Cortex of kidney (tissue), 1 donor: ENCODE measurements around the gene SMCO2.
A peak's percentile ranks its signal among the peaks of the same experiment; 100 is the strongest.

Source experiments
- DNase-seq: peaks from one replicate; lab custom pipeline; 2025; lab: John Stamatoyannopoulos, UW

Gene SMCO2

DNA sequence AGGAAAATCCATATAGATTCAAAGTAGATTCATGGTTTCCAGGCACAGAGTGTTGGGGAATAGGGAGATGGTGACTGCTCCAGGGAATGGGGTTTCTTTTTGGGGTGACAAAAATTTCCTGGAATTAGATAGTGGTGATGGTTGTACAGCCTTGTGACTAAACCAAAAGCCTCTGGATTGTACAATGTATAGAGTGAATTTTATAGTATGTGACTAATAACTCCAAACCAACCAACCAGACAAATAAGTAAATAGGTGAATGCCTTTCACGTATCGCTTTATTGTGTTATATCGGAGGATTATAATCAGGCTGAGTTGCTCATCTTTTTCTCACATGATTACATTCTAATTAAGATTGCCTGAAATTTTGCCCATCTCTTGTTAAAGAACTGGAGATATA lies 52.8 kb downstream of the SMCO2 start:
- no peak for DNase-seq

DNA sequence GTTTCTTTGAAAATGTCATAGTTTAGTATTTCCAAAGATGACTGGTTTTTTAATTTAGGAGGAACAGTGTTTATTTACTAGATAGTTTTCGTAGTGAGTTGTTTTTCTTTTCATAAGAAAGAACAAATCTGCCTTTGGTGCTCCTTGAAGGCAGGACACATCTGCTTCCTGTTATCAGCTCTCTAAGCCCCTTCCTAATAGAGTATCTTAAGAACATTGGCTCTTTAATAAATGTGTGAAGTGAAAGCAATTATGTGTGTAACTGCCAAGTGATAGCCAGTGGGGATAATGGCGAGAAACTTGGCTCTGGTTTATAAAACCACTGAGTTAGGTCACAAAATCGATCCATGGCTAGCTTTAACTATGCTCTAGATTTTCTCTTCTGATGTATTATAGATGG lies 54.0 kb downstream of the SMCO2 start:
- DNase-seq, result no peak

DNA sequence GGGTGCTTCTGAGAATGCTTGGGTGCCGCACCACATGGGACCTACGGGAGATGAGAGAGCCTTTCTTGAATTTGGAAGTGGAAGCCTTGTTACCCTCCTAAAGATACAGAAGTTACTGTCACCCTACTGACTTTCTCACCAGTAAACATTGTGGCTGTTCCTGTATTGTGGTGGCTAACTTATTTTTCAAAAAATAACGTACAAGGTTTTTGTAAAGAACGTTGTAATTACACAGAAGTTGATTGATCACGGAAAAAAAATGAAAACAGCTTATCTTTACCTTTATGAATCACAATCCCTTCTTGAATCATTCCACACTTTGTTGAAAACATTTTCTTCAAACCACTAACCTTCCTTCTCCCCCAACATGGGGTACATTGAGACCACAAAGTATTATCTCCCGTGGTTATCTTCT lies 55.5 kb downstream of the SMCO2 start:
- no peak for DNase-seq

DNA sequence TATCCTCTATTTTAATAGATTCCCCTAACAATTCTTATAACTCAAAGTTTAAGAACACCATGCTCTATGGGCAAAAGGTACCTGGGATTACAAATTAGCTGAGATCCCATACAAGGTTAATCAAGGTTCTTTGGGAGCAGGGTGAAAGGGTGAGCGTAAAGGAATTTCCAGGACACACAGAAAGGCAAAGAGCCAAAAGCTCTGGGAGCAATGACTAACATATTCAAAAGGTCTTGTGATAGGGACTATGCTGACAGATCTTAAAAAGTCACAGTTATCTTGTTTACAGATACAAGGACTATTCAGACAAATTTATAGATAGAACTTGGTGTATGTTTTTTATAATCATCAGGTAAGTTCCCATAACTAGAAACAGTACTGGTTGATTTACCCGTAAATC lies 58.0 kb downstream of the SMCO2 start:
- DNase-seq, result no peak

DNA sequence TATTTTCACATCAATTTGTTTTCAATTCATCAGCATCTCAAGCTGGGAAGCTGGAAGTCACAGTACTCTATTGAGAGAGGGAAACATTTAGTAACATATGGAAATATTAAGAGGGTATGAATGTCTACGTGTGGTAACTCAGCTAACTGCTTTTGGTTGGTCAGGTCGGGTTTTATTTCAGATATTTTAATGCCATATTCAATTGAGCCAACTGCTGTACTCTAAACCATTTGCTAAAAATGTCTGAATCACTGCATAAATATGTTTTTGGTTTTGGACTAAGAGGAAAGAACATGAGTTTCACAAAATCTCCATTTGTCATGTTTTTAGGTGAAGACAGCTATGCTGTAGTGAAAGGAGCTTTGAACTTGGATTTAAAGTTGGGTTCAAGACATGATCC lies 58.6 kb downstream of the SMCO2 start:
- DNase-seq, result no peak

DNA sequence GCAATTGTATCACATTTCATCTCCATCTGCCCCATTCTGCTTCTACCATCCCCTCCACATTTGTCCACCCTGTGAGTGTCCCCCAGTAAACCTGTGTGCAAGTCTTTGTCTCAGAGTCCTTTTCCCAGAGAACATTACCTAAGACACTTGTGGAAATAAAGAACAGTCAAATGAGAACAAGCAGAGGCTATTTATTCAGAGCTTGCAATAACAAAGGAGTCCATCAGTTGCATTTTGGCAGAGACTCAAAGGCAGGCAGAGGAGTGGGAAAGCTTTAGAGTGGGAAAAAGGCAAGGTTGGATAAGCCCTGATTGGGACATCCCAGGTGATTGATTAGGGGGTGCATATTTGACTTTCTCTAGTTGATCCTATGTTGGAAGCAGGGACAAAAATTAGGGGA lies 59.2 kb downstream of the SMCO2 start:
- no peak for DNase-seq

DNA sequence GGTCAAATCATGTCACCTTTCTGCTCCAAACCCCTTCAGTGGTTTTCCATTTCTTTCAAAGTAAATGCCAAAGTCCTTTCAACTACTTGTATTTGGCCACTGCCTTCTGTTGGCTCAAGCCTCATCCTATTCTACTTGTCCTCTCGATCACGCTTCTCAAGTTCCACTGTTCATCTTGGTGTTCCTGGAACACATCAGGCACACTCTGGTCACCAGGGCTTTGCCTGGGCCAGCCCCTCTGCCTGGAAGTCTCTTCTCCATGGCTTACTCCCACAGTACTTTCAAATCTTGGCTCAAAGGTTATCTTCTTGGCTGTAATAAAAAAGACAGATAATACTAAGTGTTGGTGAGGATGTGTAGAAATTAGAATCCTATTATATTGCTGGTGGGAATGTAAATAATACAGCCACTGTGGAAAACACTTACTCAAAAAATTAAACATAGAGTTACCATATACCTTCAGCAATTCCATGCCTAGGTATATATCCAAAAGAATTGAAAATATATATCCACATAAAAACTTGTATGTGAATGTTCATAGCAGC lies 60.2 kb downstream of the SMCO2 start:
- no peak for DNase-seq

DNA sequence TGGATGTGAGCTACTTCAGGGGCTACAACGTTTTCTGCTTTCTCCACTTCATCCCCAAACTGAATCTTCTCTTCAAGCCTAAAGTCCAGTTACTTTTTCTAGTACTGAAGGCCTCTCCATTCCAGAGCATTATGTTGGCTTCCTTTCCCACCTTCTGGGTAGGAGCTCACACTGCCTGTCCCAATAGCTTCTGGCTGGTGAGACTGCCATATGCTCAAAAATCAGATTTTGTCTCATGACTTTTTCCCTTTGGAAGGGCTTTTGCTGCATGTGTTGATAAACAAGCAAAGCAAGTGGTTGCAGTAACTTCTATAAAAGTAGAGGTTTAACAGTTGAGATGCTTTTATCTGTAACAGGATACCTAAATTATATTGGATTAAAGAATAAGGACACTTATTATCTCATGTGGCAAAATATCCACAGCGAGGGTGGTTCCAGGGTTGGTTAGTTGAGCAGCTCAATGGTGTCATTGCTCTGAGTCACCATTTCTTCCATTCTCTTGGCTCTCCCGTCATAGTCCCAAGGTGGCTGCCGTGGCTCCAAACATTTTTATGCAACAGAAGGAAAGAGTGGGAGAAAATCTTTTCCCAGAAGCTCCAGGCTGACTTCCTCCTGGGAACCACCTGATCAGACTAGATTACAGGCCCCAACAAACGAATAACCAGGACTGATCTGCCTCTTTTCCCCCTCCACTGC lies 62.3 kb downstream of the SMCO2 start:
- no peak for DNase-seq

DNA sequence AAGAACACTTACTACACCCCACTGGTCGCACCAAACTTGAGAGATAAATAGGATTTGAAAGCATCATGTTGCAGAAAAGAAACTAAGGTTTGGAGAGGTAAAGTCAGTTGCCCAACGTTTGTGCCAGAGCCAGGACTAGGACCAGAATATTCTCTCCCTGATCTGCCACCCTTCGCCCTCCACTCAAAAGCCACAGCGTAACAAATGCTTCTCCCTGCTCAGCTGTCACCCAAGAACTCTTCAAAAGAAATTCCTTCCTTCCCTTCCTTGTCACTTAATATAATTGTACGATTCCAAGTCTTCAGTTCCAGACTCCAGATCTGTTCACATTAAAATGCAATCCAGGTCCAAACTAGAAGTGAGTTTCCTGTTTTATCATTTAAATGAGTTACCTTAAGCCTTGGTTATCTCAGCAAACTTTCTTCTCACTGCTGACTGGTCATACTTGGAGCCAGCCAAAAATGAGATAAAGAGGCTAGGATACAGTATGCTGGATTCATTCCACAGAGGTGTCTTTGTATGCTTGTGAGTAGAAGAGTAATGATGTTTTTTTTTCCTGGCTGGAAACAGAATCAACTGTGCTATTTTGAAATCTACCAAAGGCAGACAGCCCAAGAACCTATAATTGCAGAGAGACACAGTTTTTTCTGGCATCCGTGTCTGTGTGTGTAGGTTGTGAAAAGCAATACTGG lies 64.6 kb downstream of the SMCO2 start:
- no peak for DNase-seq

DNA sequence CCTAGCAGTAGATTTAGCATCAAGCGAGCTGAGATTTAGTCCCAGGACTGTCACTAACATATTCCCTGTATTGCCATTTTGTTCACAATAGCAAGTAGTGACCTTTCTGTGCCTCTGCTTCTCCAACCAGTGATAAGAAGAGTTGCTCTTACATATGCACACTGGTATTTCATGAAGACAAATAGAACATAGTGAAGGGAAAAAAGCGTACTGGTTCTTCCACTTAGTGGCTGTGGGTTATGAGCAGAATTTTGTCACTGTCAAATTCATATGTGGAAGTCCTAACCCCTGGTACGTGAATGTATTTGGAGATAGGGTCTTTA lies 65.1 kb downstream of the SMCO2 start:
- no peak for DNase-seq

DNA sequence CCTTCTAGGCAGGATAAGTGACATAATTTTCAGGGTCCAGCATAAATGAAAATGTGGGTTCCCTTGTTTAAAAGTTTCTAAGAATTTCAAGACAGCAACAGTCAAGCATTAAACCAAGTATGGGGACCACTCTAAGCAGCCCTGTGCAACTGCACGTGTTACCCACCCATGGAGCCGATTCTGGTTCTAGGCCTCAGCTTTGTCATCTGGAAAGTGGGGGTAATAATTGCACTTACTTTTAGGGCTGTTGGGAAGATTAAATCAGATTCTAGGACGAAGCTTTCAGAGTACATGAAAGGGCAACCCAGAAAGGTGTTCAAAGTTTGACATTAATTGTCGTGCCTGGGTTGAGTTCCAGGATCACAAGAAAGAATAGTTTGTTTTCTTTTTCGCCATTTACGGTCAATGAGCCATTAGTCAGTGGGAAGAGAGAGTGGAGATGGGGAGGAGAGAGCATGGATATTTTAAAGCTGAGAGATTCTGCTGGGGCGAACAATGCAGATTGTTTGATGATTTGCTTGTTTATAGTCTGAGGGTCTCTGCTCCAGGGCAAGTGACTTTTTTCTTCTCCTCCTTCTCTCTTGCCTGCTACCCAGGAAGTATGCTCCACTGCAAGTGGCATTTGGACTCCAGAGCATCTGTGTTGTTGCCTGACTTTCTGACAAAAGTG lies 66.8 kb downstream of the SMCO2 start:
- DNase-seq, result no peak

DNA sequence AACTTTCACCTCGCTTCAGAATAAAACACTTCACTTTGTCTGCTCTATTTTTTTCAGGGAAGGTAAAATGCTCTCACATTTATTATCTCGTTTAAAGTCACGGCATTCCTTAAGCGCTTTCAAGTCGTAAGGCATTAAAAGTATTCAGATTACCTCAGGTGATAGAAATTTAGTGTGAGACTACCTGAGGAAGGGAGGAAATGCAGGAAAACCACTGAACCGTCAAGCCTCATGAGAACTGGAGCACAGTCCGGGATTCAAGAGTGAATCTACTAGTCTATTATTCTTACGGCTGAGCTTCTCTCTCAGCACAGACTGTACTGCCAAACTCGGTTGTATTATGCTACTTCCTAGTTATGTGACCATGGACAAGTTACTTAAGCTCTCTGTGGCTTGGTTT lies 69.1 kb downstream of the SMCO2 start:
- DNase-seq, result no peak

DNA sequence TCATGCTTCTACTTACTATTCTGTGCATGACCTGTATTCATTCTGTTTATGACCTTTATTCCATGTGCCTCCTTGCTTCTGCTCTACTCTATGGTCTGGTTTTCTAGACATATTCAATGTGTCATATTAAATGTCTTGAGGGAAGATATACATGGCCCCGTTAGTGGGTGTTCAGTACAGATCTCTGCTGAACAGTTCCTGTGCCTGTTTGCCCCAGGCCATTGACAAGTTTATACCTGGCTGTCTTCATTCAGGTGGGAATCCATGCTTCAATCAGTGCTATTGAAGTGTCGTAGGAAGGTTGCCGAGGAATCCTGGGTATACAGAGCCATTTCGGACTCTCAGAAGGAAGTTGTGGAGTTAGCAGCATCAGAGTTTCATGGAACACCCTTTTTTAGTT lies 70.1 kb downstream of the SMCO2 start:
- DNase-seq, result no peak

DNA sequence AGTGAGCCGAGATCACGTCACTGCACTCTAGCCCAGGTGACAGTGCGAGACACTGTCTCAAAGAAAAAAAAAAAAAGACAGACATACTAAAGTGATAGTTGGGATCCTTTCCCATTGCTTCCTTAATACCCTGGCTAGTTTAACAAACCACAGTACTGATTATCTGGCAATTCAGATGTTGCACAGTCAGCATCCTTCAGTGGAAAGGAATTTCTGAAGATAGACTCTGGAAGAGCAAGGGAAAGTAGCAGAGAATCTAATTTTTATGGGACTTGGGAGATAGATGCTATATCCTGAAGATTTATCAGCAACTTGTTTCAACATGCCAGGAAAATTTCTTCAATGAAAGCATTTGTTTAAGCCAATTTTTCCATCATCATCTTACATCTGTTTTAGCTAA lies 71.0 kb downstream of the SMCO2 start:
- DNase-seq, result no peak

DNA sequence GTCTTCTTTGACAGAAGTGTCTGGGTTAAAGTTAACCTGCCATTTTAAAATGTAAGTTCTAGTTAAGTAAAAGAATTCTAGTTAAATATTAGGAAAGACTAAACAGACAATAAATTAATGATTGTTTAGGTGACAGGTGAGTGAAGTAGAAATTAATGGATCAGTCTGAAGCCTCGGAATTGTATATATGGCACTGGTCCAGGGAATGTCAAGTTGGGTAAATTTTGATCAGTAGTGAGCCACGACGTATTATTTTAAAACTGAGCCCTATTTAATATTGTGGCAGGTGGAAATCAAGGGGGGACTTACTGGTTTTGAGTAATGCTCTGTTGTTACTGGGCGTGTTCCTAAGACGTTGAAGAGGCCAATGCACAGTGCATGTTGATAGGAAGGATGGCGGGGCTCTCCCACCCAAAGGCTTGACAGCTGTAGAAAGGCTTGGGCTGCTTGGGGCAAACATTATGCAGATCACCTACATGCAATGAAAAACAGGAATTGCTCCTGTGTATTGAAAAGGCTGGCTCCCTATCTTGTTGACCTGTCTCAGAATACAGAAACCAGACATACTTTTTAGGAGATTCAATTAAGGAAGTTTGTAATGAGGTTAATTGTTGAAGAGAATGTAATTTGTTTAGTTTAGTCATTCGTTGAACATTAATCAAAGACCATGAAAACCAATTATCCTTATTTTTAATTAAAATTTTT lies 71.6 kb downstream of the SMCO2 start:
- no peak for DNase-seq

DNA sequence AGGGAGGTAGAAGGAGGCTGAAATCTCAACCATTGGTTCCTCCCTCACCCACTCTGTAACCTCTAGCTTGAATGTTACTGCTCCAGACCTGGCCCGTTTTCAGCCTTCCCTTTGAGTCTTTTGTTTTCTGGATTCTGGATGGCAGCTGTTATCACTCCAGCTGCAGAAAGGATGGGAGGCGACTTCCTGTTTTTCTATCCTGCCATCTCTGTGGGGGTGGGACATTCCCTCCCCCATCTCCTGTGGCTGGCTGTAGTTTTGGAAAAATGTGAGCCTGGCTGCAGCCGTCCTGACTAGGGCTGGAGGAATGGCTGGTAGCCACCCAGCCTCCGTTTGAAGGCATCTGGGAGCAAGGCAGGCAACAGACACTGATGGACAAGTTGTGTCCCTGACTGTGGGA lies 74.5 kb downstream of the SMCO2 start:
- DNase-seq, result no peak

DNA sequence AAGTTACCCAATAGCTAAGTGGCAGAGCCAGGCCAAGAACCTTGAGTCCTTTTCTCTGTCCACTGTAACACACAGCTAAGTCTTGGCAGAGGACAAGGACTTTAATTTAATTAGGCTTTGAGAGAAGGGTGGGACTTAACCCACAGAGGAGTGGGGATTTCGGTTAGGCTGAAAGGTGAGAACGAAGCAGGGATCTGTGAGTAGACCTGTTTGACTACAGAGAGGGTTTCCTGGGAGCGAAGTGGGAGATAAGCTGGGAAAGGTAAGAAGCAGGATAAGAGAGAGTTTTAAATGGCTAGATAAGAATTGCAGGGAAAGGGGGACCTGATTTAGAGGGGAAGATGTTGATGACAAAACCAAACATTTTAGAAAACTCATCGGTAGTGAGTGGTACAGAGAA lies 75.4 kb downstream of the SMCO2 start:
- no peak for DNase-seq

DNA sequence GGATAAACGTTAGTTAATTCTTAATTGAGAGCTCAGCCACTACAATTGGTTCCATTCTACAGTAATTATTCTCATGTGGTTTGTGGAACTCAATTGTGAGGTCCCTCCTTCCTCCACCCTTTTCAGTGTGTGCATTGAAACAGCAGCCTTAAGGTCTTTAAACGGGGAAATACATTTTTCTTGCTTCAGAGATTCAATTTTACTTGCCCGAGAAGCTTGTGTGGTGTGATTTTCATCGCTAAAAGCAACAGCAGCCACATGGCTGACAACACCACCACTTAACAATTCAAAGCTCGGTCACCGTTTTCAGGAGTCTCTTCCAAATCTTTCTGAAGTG lies 76.7 kb downstream of the SMCO2 start:
- DNase-seq, result no peak

DNA sequence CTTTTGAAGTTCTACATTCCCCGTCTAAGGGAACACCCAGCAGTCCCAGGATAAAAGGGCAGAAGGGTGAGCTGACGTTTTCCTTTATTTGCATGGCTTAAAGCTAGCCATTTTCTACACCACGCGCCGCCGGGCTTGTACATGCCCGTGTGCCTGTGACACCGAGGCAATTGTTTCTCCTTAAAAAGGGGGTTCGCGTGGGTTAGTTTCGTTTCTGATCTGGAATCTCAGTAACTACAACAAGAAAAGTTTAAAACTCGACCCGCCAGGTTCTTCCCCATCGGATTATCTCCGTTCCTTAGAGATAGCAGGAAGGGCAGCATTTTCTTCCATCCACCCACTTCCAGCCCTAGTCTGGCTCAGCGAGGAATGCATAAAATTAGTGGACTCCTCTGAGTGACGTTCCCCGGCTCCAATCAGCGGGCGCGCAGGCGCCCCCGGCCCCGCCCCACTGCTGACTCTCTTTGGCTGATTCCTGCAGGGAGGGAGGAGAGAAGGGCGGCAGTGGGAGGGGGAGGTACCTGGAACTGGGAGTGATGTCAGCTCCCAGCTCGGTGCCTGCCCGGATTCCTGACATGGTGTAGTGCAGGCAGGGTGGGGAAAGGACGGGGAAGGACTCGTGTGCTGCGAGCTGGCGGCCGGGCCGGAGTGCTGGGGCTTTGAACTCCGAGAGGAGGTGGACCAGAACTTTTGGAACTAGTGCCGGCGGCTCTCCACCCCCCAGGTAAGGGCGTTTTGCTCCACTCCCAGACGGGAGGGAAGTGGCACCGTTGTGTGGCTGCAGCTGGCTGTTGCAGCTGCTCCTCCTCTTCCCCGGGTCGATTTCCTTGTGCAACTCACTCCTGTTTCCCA lies 77.3 kb downstream of the SMCO2 start, which contains the start of gene PPFIBP1:
Gene PPFIBP1 (plus strand): TSS at position 565 of the 852 bp plus-strand sequence. CDS start 109,191 bp downstream, outside the sequence.
- DNase-seq, result peak; percentile 61

DNA sequence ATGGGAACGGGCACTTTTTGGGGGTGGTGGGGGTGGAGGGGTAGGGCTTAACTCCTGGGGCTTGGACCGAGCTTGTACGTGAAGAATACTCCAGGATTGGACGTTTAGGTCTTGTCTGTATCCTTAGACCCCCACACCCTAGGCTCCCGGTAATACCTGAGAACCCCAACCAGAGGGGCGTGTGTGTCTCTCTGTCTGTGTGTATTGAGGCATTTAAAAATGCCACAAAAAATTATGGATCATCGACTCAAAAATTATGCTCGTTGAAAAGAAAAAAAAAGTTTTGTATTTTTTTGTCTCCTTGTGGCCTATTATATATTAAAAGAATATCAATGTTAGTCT lies 77.9 kb downstream of the SMCO2 start:
- DNase-seq, result no peak

DNA sequence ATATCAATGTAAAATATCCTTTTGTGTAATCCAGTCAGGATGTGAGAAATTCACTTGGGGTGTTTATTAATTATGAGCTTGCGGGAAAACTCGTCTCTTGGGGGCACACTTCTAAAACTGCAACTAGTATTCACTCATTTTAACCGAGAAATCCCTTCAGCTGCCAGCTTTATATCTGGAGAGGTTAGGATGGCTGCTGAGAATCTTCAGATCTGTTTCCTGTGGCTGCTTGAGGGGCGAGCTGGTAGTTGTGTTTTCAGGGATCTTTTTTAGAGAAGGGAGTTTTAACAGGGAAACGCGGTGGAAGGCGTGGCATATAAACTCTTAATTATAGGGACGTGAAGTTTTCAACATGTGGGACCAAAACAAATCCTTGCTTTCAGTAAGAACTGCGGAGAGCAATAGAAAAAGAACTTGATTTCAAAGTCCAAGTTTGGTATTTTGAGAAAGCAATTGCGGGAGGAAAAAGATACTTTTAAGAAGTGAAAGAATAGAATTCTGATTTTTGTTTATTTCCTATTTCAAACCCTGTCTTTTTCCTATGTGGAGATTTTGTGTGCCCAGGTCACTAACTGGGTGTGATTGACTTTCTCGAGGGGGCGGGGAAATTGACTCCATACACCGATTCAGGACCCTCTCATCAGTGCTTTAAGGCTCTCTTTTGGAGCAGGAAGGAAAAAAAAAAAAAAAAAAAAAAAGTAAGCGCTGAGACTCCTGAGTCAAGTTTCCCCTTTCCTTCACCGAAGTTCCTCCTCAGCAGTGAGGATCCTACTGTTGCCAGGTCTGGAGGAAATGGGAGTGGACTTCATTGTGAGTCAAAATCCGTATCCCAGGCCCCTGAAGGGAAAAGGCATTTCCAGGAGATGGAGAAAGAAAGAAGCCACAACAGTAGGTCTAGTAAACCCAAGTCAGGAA lies 78.6 kb downstream of the SMCO2 start:
- DNase-seq, result no peak
